IMR-90 (cell line): ENCODE results near the gene ADSS1. TPM values are rescaled to one million over a fixed set of nuclear protein-coding genes. Genes with fewer than 3 reads are reported as not detected.

Source experiments
- ATAC-seq: fragments of 200-7000 bp; cut with Tn5 transposase; 2 replicates; pipeline ENCODE4 v1.9.1; 2020; ENCODE audit warnings: low read depth, mild to moderate bottlenecking, moderate library complexity
- BruUV-seq: library from RNA; stranded (reverse); fragments of 400-500 nt; replicated peaks from 2 replicates; lab custom pipeline; 2021; lab: Mats Ljungman, UMichigan
- CTCF ChIA-PET: fragments of 300-600 bp; formaldehyde crosslinking; extraction: SDS; loops from one replicate; lab custom pipeline; 2021; ENCODE audit warnings: antibody characterized with exemption; lab: Yijun Ruan, JAX
- POLR2A ChIA-PET: fragments of 300-600 bp; sonication (Branson Sonifier 250); formaldehyde crosslinking; loops from one replicate; lab custom pipeline; 2022; ENCODE audit warnings: antibody characterized with exemption; ENCODE audit not compliant: unreplicated experiment; lab: Charles Lee
- DNase-seq: peaks from one replicate; pipeline ENCODE4 v3.0.0; 2013
- H2AFZ ChIP-seq: replicated peaks from 2 replicates; pipeline ENCODE3; 2013; ENCODE audit warnings: low read length, mild to moderate bottlenecking; ENCODE audit not compliant: poor library complexity
- H2AK5ac ChIP-seq: 2 replicates; pipeline ENCODE4 v1.6.1; 2013; ENCODE audit warnings: low read depth, low read length, inconsistent platforms
- H2AK9ac ChIP-seq: replicated peaks from 2 replicates; pipeline ENCODE3; 2013; ENCODE audit warnings: mild to moderate bottlenecking, low read depth, low read length, moderate library complexity; ENCODE audit not compliant: poor library complexity
- H2BK120ac ChIP-seq: 2 replicates; pipeline ENCODE4 v1.6.1; 2013; ENCODE audit warnings: low read depth, low read length, inconsistent platforms
- H2BK15ac ChIP-seq: 3 replicates; pipeline ENCODE4 v1.6.1; 2013; ENCODE audit warnings: low read depth, low read length, inconsistent platforms
- H2BK20ac ChIP-seq: 2 replicates; pipeline ENCODE4 v1.6.1; 2013; ENCODE audit warnings: low read depth, mild to moderate bottlenecking, inconsistent platforms, low read length, moderate library complexity
- H2BK5ac ChIP-seq: 2 replicates; pipeline ENCODE4 v1.6.1; 2013; ENCODE audit warnings: mild to moderate bottlenecking, low read depth, low read length, inconsistent platforms; ENCODE audit not compliant: poor library complexity, severe bottlenecking
- H3K14ac ChIP-seq: replicated peaks from 2 replicates; pipeline ENCODE4 v1.6.1; 2013; ENCODE audit warnings: low read depth, low read length, inconsistent platforms
- H3K18ac ChIP-seq: 2 replicates; pipeline ENCODE4 v1.6.1; 2013; ENCODE audit warnings: low read depth, low read length, control low read depth
- H3K23ac ChIP-seq: 2 replicates; pipeline ENCODE4 v1.6.1; 2013; ENCODE audit warnings: low read depth, low read length, inconsistent platforms
- H3K27ac ChIP-seq: 2 replicates; pipeline ENCODE4 v1.5.1; 2013; ENCODE audit warnings: mild to moderate bottlenecking, control low read depth, low read length; ENCODE audit not compliant: insufficient read depth
- H3K27me3 ChIP-seq: 2 replicates; pipeline ENCODE4 v1.6.1; 2013; ENCODE audit warnings: low read length; ENCODE audit not compliant: control insufficient read depth, insufficient read depth
- H3K36me3 ChIP-seq: 2 replicates; pipeline ENCODE4 v1.6.1; 2013; ENCODE audit warnings: low read length, mixed read lengths; ENCODE audit not compliant: control insufficient read depth, insufficient read depth
- H3K4ac ChIP-seq: 2 replicates; pipeline ENCODE4 v1.6.1; 2013; ENCODE audit warnings: low read depth, low read length, inconsistent platforms
- H3K4me1 ChIP-seq: 2 replicates; pipeline ENCODE4 v1.6.1; 2013; ENCODE audit warnings: low read length, mixed read lengths; ENCODE audit not compliant: control insufficient read depth, insufficient read depth
- H3K4me2 ChIP-seq: 2 replicates; pipeline ENCODE4 v1.6.1; 2013; ENCODE audit warnings: low read depth, mild to moderate bottlenecking, control low read depth, low read length, moderate library complexity
- H3K4me3 ChIP-seq: 2 replicates; pipeline ENCODE4 v1.5.1; 2013; ENCODE audit warnings: low read depth, mild to moderate bottlenecking, control low read depth, low read length, moderate library complexity; ENCODE audit not compliant: insufficient read depth
- H3K56ac ChIP-seq: 2 replicates; pipeline ENCODE4 v1.6.1; 2013; ENCODE audit warnings: low read length, inconsistent platforms; ENCODE audit not compliant: insufficient read depth; ENCODE audit errors: extremely low read depth
- H3K79me1 ChIP-seq, 2 experiments: 2 replicates each; pipeline ENCODE4 v1.6.1; 2013; ENCODE audit warnings: low read length in 2 of 2, inconsistent platforms in 1 of 2, low read depth in 1 of 2
- H3K9ac ChIP-seq: 2 replicates; pipeline ENCODE4 v1.6.1; 2013; ENCODE audit warnings: low read depth, low read length, control low read depth
- H3K9me1 ChIP-seq: 2 replicates; pipeline ENCODE4 v1.6.1; 2013; ENCODE audit warnings: low read length, inconsistent platforms; ENCODE audit not compliant: insufficient read depth
- H3K9me3 ChIP-seq: 2 replicates; pipeline ENCODE4 v1.6.1; 2013; ENCODE audit warnings: low read length; ENCODE audit not compliant: control insufficient read depth, insufficient read depth
- H4K20me1 ChIP-seq: 2 replicates; pipeline ENCODE4 v1.6.1; 2013; ENCODE audit warnings: low read length, inconsistent platforms; ENCODE audit not compliant: insufficient read depth
- H4K5ac ChIP-seq: 2 replicates; pipeline ENCODE4 v1.6.1; 2013; ENCODE audit warnings: mild to moderate bottlenecking, low read depth, low read length, control low read depth
- H4K8ac ChIP-seq, 2 experiments: 2 replicates each; pipeline ENCODE4 v1.6.1; 2013; ENCODE audit warnings: low read depth in 2 of 2, low read length in 2 of 2, control low read depth in 1 of 2, inconsistent platforms in 1 of 2
- H4K91ac ChIP-seq: 2 replicates; pipeline ENCODE4 v1.6.1; 2013; ENCODE audit warnings: low read depth, low read length, inconsistent platforms; ENCODE audit not compliant: insufficient read depth
- POLR2A ChIP-seq: IDR thresholded peaks from 2 replicates; pipeline ENCODE4 v1.6.1; 2012; ENCODE audit warnings: mild to moderate bottlenecking, low read depth, low read length
- SMC3 ChIP-seq: fragments of 150-350 bp; IDR thresholded peaks from 2 replicates; pipeline ENCODE4 v1.6.1; 2016; ENCODE audit warnings: low read depth, mild to moderate bottlenecking, antibody characterized with exemption, low read length, moderate library complexity
- WGBS, 2 experiments: methylation state at CpG; one replicate each; pipeline versions ENCODE4 v1.1.5 to v1.1.7; 2013; ENCODE audit warnings: missing lambda C conversion rate in 2 of 2; ENCODE audit not compliant: insufficient read length in 1 of 2; ENCODE audit errors: extremely low coverage in 2 of 2; 5-methylcytosine and 5-hydroxymethylcytosine counted together
- dilution Hi-C: fragments of 300-500 bp; cut with HindIII; formaldehyde crosslinking; loops from one replicate; pipeline ENCODE4 v1.14.3; 2018; ENCODE audit warnings: low sequenced_read_pairs; ENCODE audit not compliant: unreplicated experiment
- in situ Hi-C: fragments of 300-500 bp; cut with MboI; formaldehyde crosslinking; loops from 3 replicates; pipeline ENCODE4 v1.14.3; 2019; ENCODE audit warnings: low sequenced_read_pairs, inconsistent platforms, mixed read lengths
- intact Hi-C: fragments of 100-400 bp; cut with micrococcal nuclease; formaldehyde crosslinking; loops from 2 replicates; pipeline ENCODE4 v1.10.0; 2022
- polyA plus RNA-seq, 3 experiments: library from polyadenylated mRNA; depleted of rRNA; stranded (reverse); fragments of >200 nt; gene quantifications; 2 replicates each; pipeline ENCODE4 v1.2.3, GENCODE V29; 2012; ENCODE audit warnings: low replicate concordance in 1 of 3
- total RNA-seq: library from RNA; depleted of rRNA; stranded (reverse); fragments of >200 nt; gene quantifications from 2 replicates; pipeline ENCODE4 v1.2.3, GENCODE V29; 2012

The ADSS1 gene
- total and polyA plus RNA-seq, 2 of the 4 experiments (the other 2 are of a cell fraction), result 1.8 to 5.2 TPM

DNA sequence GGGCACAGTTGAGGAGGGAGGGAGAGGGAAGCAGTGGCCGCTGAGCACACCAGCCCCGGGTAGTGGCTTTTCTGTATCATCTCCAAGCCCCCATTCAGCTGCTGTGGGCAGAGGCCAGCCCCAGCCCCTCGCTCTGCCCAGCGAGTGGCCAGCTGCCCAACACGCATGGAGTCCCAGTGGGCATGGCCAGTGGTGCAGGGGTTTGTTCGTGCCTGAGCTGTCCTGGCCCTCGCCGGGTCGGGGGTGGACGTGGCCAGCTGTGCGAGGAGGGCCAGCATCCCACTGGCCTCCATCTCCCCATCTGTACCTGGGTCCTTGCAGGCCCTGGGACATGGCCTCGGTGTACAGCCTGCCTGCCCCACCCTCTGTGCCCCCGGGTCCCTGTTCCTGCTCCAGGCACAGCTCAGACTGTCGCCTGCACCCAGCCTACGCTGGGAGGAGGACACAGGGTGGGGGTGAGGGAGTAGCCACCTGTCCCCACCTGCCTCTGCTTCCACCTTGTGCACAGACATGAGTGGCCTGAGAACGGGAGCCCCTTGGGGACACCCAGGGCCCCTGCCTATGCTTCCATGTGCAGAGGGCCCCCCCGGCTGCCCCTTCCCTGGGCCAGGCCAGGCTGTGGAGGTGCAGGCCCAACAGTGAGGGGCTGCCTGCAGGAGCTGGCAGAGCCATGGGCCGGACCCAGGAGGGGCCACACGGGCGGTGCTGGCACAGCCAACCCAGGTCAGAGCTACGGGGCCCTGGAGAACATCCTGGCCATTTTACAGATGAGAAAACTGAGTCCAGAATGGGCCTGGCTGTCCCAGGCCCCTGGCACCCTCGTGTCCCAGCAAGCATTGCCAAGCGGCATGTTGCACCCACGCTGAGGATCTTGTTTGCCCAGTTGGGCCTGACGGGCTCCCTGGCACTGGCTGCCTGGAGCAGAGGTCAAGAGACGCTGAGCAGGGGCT lies 30.3 kb upstream of the ADSS1 start:
- in situ Hi-C loops, result no loop called here
- no peak overlapping the region for H2BK15ac ChIP-seq
- no peak overlapping the region for H2AK5ac ChIP-seq
- no peak overlapping the region for H3K4ac ChIP-seq
- H3K27ac ChIP-seq, result no peak overlapping the region
- no peak overlapping the region for H4K8ac ChIP-seq
- WGBS, 2 experiments, result 95% methylated on average over 17 of the region's 26 CpGs; no CpG with 5 or more reads in 1 of the 2 experiments
- ChIA-PET CTCF (no interaction called here), POLR2A (no interaction called here)
- no peak overlapping the region for H2BK20ac ChIP-seq
- H3K4me2 ChIP-seq, result no peak overlapping the region
- H3K4me1 ChIP-seq, result peaks cover 47% of the 10 kb centered on the region
- dilution Hi-C loops, result no loop called here
- H2AK9ac ChIP-seq, result no peak overlapping the region
- no peak overlapping the region for H3K14ac ChIP-seq
- H3K18ac ChIP-seq, result no peak overlapping the region
- H2BK5ac ChIP-seq, result no peak overlapping the region
- H2AFZ ChIP-seq, result no peak overlapping the region
- H2BK120ac ChIP-seq, result no peak overlapping the region
- H3K79me1 ChIP-seq, result peaks cover 12 to 72% of the 10 kb centered on the region in 2 experiments
- ATAC-seq (no peak), DNase-seq (no peak)
- H3K9me1 ChIP-seq, result peaks cover 5% of the 10 kb centered on the region; the same call in 1 of the 2 replicates
- H4K91ac ChIP-seq, result no peak overlapping the region
- H3K9me3 ChIP-seq, result no peaks in the 10 kb centered on the region
- no peak overlapping the region for H3K4me3 ChIP-seq
- no peak overlapping the region for H3K9ac ChIP-seq
- peaks cover 87% of the 10 kb centered on the region for H4K20me1 ChIP-seq
- H3K23ac ChIP-seq, result no peak overlapping the region
- no peaks in the 10 kb centered on the region for H3K27me3 ChIP-seq
- no TSS peak for BruUV-seq
- no peak for TF ChIP-seq SMC3
- no peak for TF ChIP-seq POLR2A
- H4K5ac ChIP-seq, result no peak overlapping the region
- no peak overlapping the region for H3K56ac ChIP-seq
- peaks cover 36% of the 10 kb centered on the region for H3K36me3 ChIP-seq
- intact Hi-C loops, result no loop called here
